OCI-LY7 (cell line): ENCODE measurements around the gene SPPL2A.

ENCODE experiments used
- EZH2phosphoT487 ChIP-seq: fragments of 200-600 bp; sonication (generic); IDR thresholded peaks from 2 replicates; pipeline ENCODE4 v1.6.1; 2018; ENCODE audit warnings: low read depth, borderline replicate concordance, mild to moderate bottlenecking, mixed run types, antibody characterized with exemption, low read length, moderate library complexity, mixed read lengths
- TF ChIP-seq, protein P1 (sequence below): fragments of 200-600 bp; sonication (generic); conservative IDR thresholded peaks from 2 replicates; pipeline ENCODE4 v1.5.1; 2014; ENCODE audit warnings: mild to moderate bottlenecking, antibody characterized with exemption, low read length, moderate library complexity, mixed read lengths

DNA sequence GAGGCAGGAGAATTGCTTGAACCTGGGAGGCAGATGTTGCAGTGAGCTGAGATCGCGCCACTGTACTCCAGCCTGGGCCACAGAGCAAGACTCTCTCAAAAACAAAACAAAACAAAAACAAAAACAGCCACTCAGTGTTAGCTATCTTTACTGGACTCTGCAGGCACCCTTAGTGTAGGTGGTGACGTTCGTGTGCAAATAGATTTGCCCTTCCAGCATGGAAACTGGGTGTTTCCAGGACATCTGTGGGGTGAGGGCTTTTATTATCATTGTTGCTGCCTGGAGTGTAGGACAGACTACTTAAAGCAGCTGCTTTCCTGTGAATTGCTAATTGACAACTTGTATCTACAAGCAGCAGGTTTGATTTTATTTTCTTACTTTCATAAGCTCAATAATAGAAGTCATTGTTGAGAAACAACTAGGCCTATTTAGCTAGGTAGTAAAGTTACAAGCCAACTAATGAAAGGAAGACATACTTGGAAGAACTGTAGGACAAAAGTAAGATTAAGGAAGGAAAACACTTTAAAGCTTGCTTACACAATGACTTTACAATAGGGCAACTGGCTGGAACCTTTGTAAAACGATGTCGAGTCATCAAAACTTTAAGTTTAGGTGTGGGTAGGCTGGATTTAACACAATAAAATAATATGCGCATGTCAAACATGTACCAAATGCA is 25.4 kb upstream of the SPPL2A start:
- TF ChIP-seq, protein P1, sequence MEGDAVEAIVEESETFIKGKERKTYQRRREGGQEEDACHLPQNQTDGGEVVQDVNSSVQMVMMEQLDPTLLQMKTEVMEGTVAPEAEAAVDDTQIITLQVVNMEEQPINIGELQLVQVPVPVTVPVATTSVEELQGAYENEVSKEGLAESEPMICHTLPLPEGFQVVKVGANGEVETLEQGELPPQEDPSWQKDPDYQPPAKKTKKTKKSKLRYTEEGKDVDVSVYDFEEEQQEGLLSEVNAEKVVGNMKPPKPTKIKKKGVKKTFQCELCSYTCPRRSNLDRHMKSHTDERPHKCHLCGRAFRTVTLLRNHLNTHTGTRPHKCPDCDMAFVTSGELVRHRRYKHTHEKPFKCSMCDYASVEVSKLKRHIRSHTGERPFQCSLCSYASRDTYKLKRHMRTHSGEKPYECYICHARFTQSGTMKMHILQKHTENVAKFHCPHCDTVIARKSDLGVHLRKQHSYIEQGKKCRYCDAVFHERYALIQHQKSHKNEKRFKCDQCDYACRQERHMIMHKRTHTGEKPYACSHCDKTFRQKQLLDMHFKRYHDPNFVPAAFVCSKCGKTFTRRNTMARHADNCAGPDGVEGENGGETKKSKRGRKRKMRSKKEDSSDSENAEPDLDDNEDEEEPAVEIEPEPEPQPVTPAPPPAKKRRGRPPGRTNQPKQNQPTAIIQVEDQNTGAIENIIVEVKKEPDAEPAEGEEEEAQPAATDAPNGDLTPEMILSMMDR, result no peak
- no peak for TF ChIP-seq EZH2phosphoT487
